Aorta (tissue), 5 donors: ENCODE results near the gene APBB3. TPM values are rescaled to one million over a fixed set of nuclear protein-coding genes. Genes with fewer than 3 reads are reported as not detected.
A peak's percentile ranks its signal among the peaks of the same experiment; 100 is the strongest.

ENCODE experiments used
- ATAC-seq: fragments of 200-7000 bp; cut with Tn5 transposase; one replicate; pipeline ENCODE4 v1.9.1; 2022; ENCODE audit warnings: moderate library complexity; ENCODE audit not compliant: low FRiP score
- DNase-seq, 2 donors: peaks; one replicate each; pipeline ENCODE4 v3.0.0-alpha.2; 2020
- H3K27ac ChIP-seq, 2 donors: one replicate each; pipeline ENCODE4 v1.5.1; 2013; ENCODE audit warnings: low read length in 2 of 2, mild to moderate bottlenecking in 2 of 2, moderate library complexity in 2 of 2, control low read depth in 1 of 2, inconsistent platforms in 1 of 2, low read depth in 1 of 2
- H3K27me3 ChIP-seq, 2 donors: one replicate each; pipeline ENCODE4 v1.6.1; 2013; ENCODE audit warnings: control low read depth in 1 of 2, low read length in 1 of 2, mild to moderate bottlenecking in 1 of 2, moderate library complexity in 1 of 2; ENCODE audit not compliant: insufficient read depth in 2 of 2, control insufficient read depth in 1 of 2
- H3K36me3 ChIP-seq, 2 donors: one replicate each; pipeline ENCODE4 v1.6.1; 2013; ENCODE audit warnings: control low read depth in 1 of 2, low read length in 1 of 2, mild to moderate bottlenecking in 1 of 2; ENCODE audit not compliant: insufficient read depth in 2 of 2, control insufficient read depth in 1 of 2
- H3K4me1 ChIP-seq, 2 donors: one replicate each; pipeline ENCODE4 v1.6.1; 2013; ENCODE audit warnings: low read length in 2 of 2, control low read depth in 1 of 2, mild to moderate bottlenecking in 1 of 2, moderate library complexity in 1 of 2; ENCODE audit not compliant: insufficient read depth in 2 of 2, control insufficient read depth in 1 of 2
- H3K4me3 ChIP-seq, 2 donors: one replicate each; pipeline ENCODE4 v1.5.1; 2013; ENCODE audit warnings: low read length in 2 of 2, control low read depth in 1 of 2, mild to moderate bottlenecking in 1 of 2
- H3K9me3 ChIP-seq: one replicate; pipeline ENCODE4 v1.6.1; 2013; ENCODE audit warnings: mild to moderate bottlenecking, low read length; ENCODE audit not compliant: control insufficient read depth
- WGBS, 2 donors: extraction: QIAGEN DNeasy Blood & Tissue Kit; methylation state at CpG; one replicate each; pipeline ENCODE4 v1.1.7; 2013; 5-methylcytosine and 5-hydroxymethylcytosine counted together
- intact Hi-C, 2 donors: fragments of 100-400 bp; cut with DNase I; formaldehyde crosslinking; loops; one replicate each; pipeline versions ENCODE4 v1.14.2 to v1.15.0; 2022
- polyA plus RNA-seq, 2 donors: library from polyadenylated mRNA; stranded (reverse); fragments of 200-250 nt; gene quantifications; one replicate each; pipeline ENCODE4 v1.2.3, GENCODE V29; 2013
- total RNA-seq, 2 donors: library from RNA; stranded (reverse); fragmentation: NEBNext Ultra II Directional; extraction: Animal tissue kit (Norgen Biotek cat#: 25700); gene quantifications; one replicate each; pipeline ENCODE4 v1.2.1, GENCODE V29; 2021
- donor health status: healthy with polysubstance abuse.
- donor health status: Bipolar disorder and iron deficiency.
- donor health status: DM: no; HTN: no; CAD: no.
- donor health status: DM: no; HTN: no; CAD: no.
- donor health status: DM: yes; HTN: yes; CAD: no.

Gene APBB3
- total and polyA plus RNA-seq, 4 donors, result 10.9 to 66.9 (median 40.6) TPM

DNA sequence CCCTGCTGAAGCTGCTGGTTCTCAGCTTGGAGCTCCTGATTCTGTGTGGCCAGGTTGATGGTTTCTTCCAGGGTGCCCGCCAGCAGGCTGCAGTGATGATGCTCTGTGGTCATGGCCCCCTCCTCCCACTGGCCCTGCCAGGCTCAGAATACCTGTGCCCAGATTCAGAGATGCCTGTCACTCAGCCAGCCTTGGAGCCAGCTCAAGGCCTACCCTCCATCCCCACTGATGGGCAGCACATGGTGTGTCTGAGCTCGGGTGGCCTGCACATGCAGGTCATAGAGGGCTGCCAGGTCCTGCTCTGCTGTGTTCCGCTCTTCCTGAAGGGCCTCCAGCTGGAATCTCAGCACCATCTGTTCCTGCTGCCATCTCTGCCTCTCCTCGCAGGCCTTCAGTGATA lies 5.7 kb upstream of the APBB3 start:
- H3K9me3 ChIP-seq, result no peaks in the 10 kb centered on the region
- H3K27ac ChIP-seq, result no peak overlapping the region
- no peak for DNase-seq
- H3K36me3 ChIP-seq, result no peaks in the 10 kb centered on the region
- H3K4me1 ChIP-seq, result no peaks in the 10 kb centered on the region
- no peak overlapping the region for H3K4me3 ChIP-seq
- no peak for ATAC-seq
- H3K27me3 ChIP-seq, result no peaks in the 10 kb centered on the region
- 85 to 86% methylated on average over 4 of the region's 4 CpGs for WGBS, 2 donors
- intact Hi-C loops, result no loop called here

DNA sequence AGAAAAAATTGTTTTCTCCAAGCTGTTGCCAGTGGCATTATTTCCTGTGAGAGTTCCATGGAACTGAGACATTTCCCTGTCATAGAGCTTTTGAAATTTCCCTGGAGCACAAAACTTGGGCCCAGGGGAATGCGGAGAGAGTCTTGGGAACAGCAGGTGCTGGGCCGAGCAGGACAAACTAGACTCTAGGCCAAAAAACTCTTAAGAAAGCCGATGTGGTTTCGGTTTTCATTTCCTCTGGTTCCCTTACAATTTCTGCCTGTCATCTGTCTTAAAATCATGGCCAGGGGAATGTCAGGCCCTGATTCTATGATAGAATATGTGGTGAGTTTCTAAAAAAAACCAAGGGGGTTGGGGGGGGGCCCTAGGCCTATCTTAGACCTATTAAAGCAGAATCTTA lies 4.8 kb upstream of the APBB3 start:
- H3K27me3 ChIP-seq, result no peaks in the 10 kb centered on the region
- no peak overlapping the region for H3K27ac ChIP-seq
- no peak for DNase-seq
- intact Hi-C loops, result loop anchor here in 1 of 2 donors (10.0 kb wide), 1 partner anchor 136 kb away; the partner anchor contains the start of gene ZMAT2
- H3K4me3 ChIP-seq, result no peak overlapping the region
- no peak for ATAC-seq
- 61 to 63% methylated on average over 4 of the region's 4 CpGs for WGBS, 2 donors
- H3K36me3 ChIP-seq, result no peaks in the 10 kb centered on the region
- H3K9me3 ChIP-seq, result no peaks in the 10 kb centered on the region
- no peaks in the 10 kb centered on the region for H3K4me1 ChIP-seq

GRCh38 chr5:140568443-140569063 lies 4.2 kb upstream of the APBB3 start:
- no peak overlapping the region for H3K4me3 ChIP-seq
- no peaks in the 10 kb centered on the region for H3K4me1 ChIP-seq
- H3K36me3 ChIP-seq, result no peaks in the 10 kb centered on the region
- no peaks in the 10 kb centered on the region for H3K9me3 ChIP-seq
- H3K27ac ChIP-seq, result no peak overlapping the region
- DNase-seq, result no peak
- intact Hi-C loops, result loop anchor here in 1 of 2 donors (10.0 kb wide), 1 partner anchor 136 kb away; the partner anchor contains the start of gene ZMAT2
- no peaks in the 10 kb centered on the region for H3K27me3 ChIP-seq
- WGBS, 2 donors, result 91 to 97% methylated on average over 2 of the region's 2 CpGs
- no peak for ATAC-seq

- 95 to 97% methylated on average over 13 of the region's 13 CpGs for WGBS, 2 donors
- intact Hi-C loops, result loop anchor here (2.0 to 10.0 kb wide), 2 partner anchors 65 to 137 kb away; partner anchors contain the start of genes CD14 (in 1 of the 2) and ZMAT2 (in 1 of the 2)
- Histone ChIP-seq H3K36me3 (no peaks in the 10 kb centered on the region), H3K27me3 (no peaks in the 10 kb centered on the region), H3K27ac (no peak overlapping the region), H3K9me3 (no peaks in the 10 kb centered on the region), H3K4me1 (no peaks in the 10 kb centered on the region), H3K4me3 (no peak overlapping the region)
- DNase-seq (no peak), ATAC-seq (no peak)
Observed at GRCh38 chr5:140567871-140568270, 3.5 kb upstream of the APBB3 start.

GRCh38 chr5:140567136-140567818 lies 2.9 kb upstream of the APBB3 start:
- no peak overlapping the region for H3K4me3 ChIP-seq
- H3K27me3 ChIP-seq, result no peaks in the 10 kb centered on the region
- WGBS, 2 donors, result 88% methylated on average over 22 of the region's 22 CpGs
- H3K4me1 ChIP-seq, result no peaks in the 10 kb centered on the region
- no peak for DNase-seq
- no peaks in the 10 kb centered on the region for H3K36me3 ChIP-seq
- no peak for ATAC-seq
- no peaks in the 10 kb centered on the region for H3K9me3 ChIP-seq
- intact Hi-C loops, result loop anchor here (2.0 to 10.0 kb wide), 2 partner anchors 66 to 138 kb away; partner anchors contain the start of genes CD14 (in 1 of the 2) and ZMAT2 (in 1 of the 2)
- H3K27ac ChIP-seq, result no peak overlapping the region

GRCh38 chr5:140566665-140567064 lies 2.3 kb upstream of the APBB3 start:
- no peak overlapping the region for H3K27ac ChIP-seq
- no peaks in the 10 kb centered on the region for H3K36me3 ChIP-seq
- intact Hi-C loops, result loop anchor here (2.0 to 10.0 kb wide), 2 partner anchors 66 to 138 kb away; partner anchors contain the start of genes CD14 (in 1 of the 2) and ZMAT2 (in 1 of the 2)
- H3K9me3 ChIP-seq, result no peaks in the 10 kb centered on the region
- H3K4me1 ChIP-seq, result no peaks in the 10 kb centered on the region
- H3K27me3 ChIP-seq, result no peaks in the 10 kb centered on the region
- ATAC-seq (no peak), DNase-seq (no peak)
- WGBS, 2 donors, result 91 to 94% methylated on average over 5 of the region's 5 CpGs
- no peak overlapping the region for H3K4me3 ChIP-seq

DNA sequence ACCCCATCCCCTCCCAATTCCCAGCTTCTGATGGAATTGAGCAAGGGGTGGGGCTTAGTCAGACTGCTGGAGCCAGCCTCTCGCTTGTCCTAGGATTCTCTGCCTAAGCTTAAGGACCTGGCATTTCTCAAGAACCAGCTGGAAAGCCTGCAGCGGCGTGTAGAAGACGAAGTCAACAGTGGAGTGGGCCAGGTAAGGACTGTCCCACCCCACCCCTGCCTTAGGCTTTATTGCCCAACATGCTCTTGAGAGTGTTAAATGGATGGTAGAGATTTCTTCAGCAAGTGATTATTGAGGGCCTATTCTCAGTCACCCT lies 1.3 kb upstream of the APBB3 start:
- H3K36me3 ChIP-seq, result no peaks in the 10 kb centered on the region
- intact Hi-C loops, result loop anchor here (2.0 to 10.0 kb wide), 3 partner anchors 67 to 165 kb away; partner anchors contain the start of genes ANKHD1 (in 1 of the 2), CD14 (in 1 of the 2) and ZMAT2 (in 1 of the 2)
- DNase-seq (no peak), ATAC-seq (no peak)
- no peaks in the 10 kb centered on the region for H3K9me3 ChIP-seq
- no peaks in the 10 kb centered on the region for H3K4me1 ChIP-seq
- 79% methylated on average over 4 of the region's 4 CpGs for WGBS, 2 donors
- H3K27me3 ChIP-seq, result no peaks in the 10 kb centered on the region
- H3K4me3 ChIP-seq, result no peak overlapping the region
- no peak overlapping the region for H3K27ac ChIP-seq

DNA sequence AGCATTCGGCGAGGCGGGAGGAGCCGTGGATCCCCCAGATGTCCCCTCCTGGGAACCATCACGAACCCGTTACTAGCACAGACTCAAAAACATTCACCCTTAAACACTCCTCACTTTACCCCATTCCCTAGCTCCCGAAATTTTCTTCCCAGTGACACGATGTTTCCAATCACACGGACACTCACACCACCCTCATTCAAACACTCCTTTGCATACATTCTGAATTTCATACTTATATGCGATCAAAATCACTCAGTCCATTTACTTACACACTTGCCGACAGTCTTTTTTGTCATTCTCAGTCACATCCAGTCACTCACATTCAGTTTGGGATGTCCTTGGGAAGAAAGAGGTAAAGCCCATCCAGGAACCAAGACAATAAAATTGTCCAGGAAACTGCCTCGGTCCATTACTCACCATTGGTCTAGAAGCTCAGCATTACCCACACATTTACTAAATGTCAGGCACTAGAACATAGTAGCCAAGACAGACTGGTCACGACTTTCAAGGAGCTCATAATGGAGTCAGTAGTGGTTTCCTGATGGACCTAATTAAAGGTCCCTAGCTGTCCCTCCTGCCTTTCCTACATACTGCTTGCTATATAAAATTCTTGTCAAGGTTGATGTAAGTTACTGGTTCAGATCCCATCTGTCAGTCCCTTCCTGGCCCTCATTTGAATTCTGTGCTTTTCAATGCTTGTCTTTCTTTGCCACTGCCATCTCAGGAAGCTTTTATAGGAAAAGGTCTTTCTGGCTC lies 804 bp upstream of the APBB3 start:
- intact Hi-C loops, result loop anchor here in 1 of 2 donors (2.0 to 10.0 kb wide), 2 partner anchors 140 to 164 kb away; partner anchors contain the start of genes ANKHD1 and ZMAT2
- no peaks in the 10 kb centered on the region for H3K36me3 ChIP-seq
- DNase-seq (no peak), ATAC-seq (no peak)
- peak overlapping the region in 1 of 2 donors; percentile 47 for H3K27ac ChIP-seq
- no peaks in the 10 kb centered on the region for H3K27me3 ChIP-seq
- WGBS, 2 donors, result 5 to 7% methylated on average over 13 of the region's 13 CpGs
- peak overlapping the region; percentile 18 to 64 for H3K4me3 ChIP-seq
- H3K9me3 ChIP-seq, result no peaks in the 10 kb centered on the region
- H3K4me1 ChIP-seq, result no peaks in the 10 kb centered on the region
